Forelimb muscle (tissue), 1 donor: ENCODE data around the gene TCF3. TPM values are rescaled to one million over a fixed set of nuclear protein-coding genes. Genes with fewer than 3 reads are reported as not detected.

Experiments used
- DNase-seq: peaks from one replicate; pipeline ENCODE4 v3.0.0-alpha.2; 2013; ENCODE audit warnings: low read depth
- polyA plus RNA-seq: library from polyadenylated mRNA; unstranded; fragments of 120-200 nt; gene quantifications from one replicate; pipeline ENCODE4 v1.2.1, GENCODE V29; 2013; ENCODE audit not compliant: insufficient read length

The TCF3 gene
- polyA plus RNA-seq, 1 donor: 124 TPM

DNA sequence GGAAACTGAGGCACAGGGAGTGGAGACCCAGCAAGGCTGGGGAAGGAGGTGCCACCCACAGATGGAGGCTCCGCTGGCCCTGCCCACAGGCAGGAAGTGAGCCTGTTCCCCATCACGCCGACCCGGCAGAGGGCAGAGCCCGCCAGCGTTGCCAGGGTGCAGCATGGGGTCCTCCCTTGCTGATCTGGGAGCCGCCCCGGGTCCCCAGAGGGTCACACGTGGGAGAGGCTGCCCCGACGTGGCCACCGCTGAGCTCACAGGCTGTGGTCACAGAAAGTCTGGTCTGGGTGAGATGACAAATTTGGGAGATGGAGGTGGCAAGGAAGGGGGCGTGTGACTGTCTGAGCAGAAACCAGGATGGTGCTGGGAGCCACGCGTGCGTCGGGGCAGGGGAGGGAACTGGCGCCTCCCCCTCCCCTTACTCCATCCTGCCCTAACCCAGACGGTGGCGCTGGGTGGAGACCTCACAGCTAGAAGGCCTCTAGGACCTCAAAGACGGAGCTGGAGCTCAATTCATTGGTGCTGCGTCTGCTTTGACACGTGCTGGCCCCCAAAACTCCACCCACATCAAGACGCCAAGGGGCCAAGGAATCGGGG lies 92.0 kb downstream of the TCF3 start:
- DNase-seq: no peak

Other genes with a start within 250 kb of the TCF3 start
- 66.9 TPM for gene DAZAP1, start 245.0 kb downstream of the TCF3 start, polyA plus RNA-seq
- 1,159 TPM for gene RPS15, start 214.2 kb downstream of the TCF3 start, polyA plus RNA-seq
- 0.91 TPM for gene APC2, start 202.5 kb downstream of the TCF3 start, polyA plus RNA-seq
- 16.5 TPM for gene C19orf25, start 173.4 kb downstream of the TCF3 start, polyA plus RNA-seq
- gene PCSK4, start 162.3 kb downstream of the TCF3 start, polyA plus RNA-seq: 1.4 TPM
- gene REEP6, start 161.4 kb downstream of the TCF3 start, polyA plus RNA-seq: 1.3 TPM
- 16.5 TPM for gene ADAMTSL5, start 139.6 kb downstream of the TCF3 start, polyA plus RNA-seq
- gene PLK5, start 128.5 kb downstream of the TCF3 start, polyA plus RNA-seq: 0.20 TPM
- gene MEX3D, start 84.3 kb downstream of the TCF3 start, polyA plus RNA-seq: 29.4 TPM
- gene MBD3, start 59.8 kb downstream of the TCF3 start, polyA plus RNA-seq: 62.6 TPM
- 117 TPM for gene UQCR11, start 47.2 kb downstream of the TCF3 start, polyA plus RNA-seq
- gene ONECUT3, start 100.9 kb upstream of the TCF3 start, polyA plus RNA-seq: 0.04 TPM
- gene ATP8B3, start 159.7 kb upstream of the TCF3 start, polyA plus RNA-seq: 0.51 TPM
- 22.8 TPM for gene REXO1, start 195.9 kb upstream of the TCF3 start, polyA plus RNA-seq
- gene KLF16, start 211.0 kb upstream of the TCF3 start, polyA plus RNA-seq: 13.6 TPM
- gene ABHD17A, start 232.9 kb upstream of the TCF3 start, polyA plus RNA-seq: 52.9 TPM